Type B pancreatic cell (in vitro differentiated cells): ENCODE data around the gene FUT9. TPM values are rescaled to one million over a fixed set of nuclear protein-coding genes. Genes with fewer than 3 reads are reported as not detected.

ENCODE experiments used
- DNase-seq: peaks from one replicate; pipeline ENCODE4 v3.0.0; 2021; ENCODE audit warnings: mixed read lengths; ENCODE audit not compliant: unreplicated experiment; ENCODE audit errors: extremely low spot score
- H3K27ac Mint-ChIP-seq: 2 replicates; pipeline ENCODE4 v1.8.0; 2021; ENCODE audit warnings: mild to moderate bottlenecking, mixed read lengths
- H3K27me3 Mint-ChIP-seq: 2 replicates; pipeline ENCODE4 v1.8.0; 2021; ENCODE audit warnings: mixed read lengths
- H3K36me3 Mint-ChIP-seq: 2 replicates; pipeline ENCODE4 v1.8.0; 2021; ENCODE audit warnings: mixed read lengths
- H3K4me1 Mint-ChIP-seq: one replicate; pipeline ENCODE4 v1.8.0; 2021; ENCODE audit warnings: mixed read lengths; ENCODE audit not compliant: unreplicated experiment
- H3K4me3 Mint-ChIP-seq: 2 replicates; pipeline ENCODE4 v1.8.0; 2021; ENCODE audit warnings: mild to moderate bottlenecking, mixed read lengths
- H3K9me3 Mint-ChIP-seq: 2 replicates; pipeline ENCODE4 v1.8.0; 2021; ENCODE audit warnings: mixed read lengths
- CTCF ChIP-seq: fragments of 200-600 bp; sonication (generic); conservative IDR thresholded peaks from 2 replicates; pipeline ENCODE4 v1.5.0; 2021; ENCODE audit warnings: antibody characterized with exemption, mild to moderate bottlenecking
- total RNA-seq: library from RNA; stranded (reverse); gene quantifications from 2 replicates; pipeline ENCODE4 v1.2.1, GENCODE V29; 2021; ENCODE audit warnings: low replicate concordance

The FUT9 gene
- total RNA-seq, 1 donor from 2014 or later = 4.9 TPM

GRCh38 chr6:96066376-96066775 is 50.6 kb downstream of the FUT9 start:
- Mint-ChIP-seq H3K9me3 (no peaks in the 10 kb centered on the region), H3K36me3 (no peaks in the 10 kb centered on the region), H3K4me3 (no peak overlapping the region), H3K27me3 (peaks cover 23% of the 10 kb centered on the region), H3K4me1 (peaks cover 5% of the 10 kb centered on the region), H3K27ac (no peak overlapping the region)
- DNase-seq = no peak
- no peak for TF ChIP-seq CTCF

GRCh38 chr6:96073555-96073954 is 57.8 kb downstream of the FUT9 start:
- Mint-ChIP-seq H3K27me3 (peaks cover 10% of the 10 kb centered on the region), H3K9me3 (no peaks in the 10 kb centered on the region), H3K27ac (no peak overlapping the region), H3K4me1 (peaks cover 10% of the 10 kb centered on the region), H3K36me3 (no peaks in the 10 kb centered on the region), H3K4me3 (no peak overlapping the region)
- no peak for TF ChIP-seq CTCF
- no peak for DNase-seq

- H3K9me3 Mint-ChIP-seq = no peaks in the 10 kb centered on the region
- peaks cover 8% of the 10 kb centered on the region for H3K27me3 Mint-ChIP-seq
- no peak for DNase-seq
- no peak overlapping the region for H3K27ac Mint-ChIP-seq
- no peak for TF ChIP-seq CTCF
- no peaks in the 10 kb centered on the region for H3K36me3 Mint-ChIP-seq
- H3K4me1 Mint-ChIP-seq = peaks cover 10% of the 10 kb centered on the region
- no peak overlapping the region for H3K4me3 Mint-ChIP-seq
These were observed 58.2 kb downstream of the FUT9 start for GRCh38 chr6:96074006-96074405.

GRCh38 chr6:96075826-96076225 is 60.1 kb downstream of the FUT9 start:
- Mint-ChIP-seq H3K27me3 (peaks cover 8% of the 10 kb centered on the region), H3K4me1 (peaks cover 10% of the 10 kb centered on the region), H3K27ac (no peak overlapping the region), H3K36me3 (no peaks in the 10 kb centered on the region), H3K4me3 (no peak overlapping the region), H3K9me3 (no peaks in the 10 kb centered on the region)
- DNase-seq = no peak
- no peak for TF ChIP-seq CTCF

- Mint-ChIP-seq H3K27ac (no peak overlapping the region), H3K4me3 (no peak overlapping the region), H3K36me3 (no peaks in the 10 kb centered on the region), H3K9me3 (no peaks in the 10 kb centered on the region), H3K4me1 (no peaks in the 10 kb centered on the region), H3K27me3 (no peaks in the 10 kb centered on the region)
- no peak for DNase-seq
- no peak for TF ChIP-seq CTCF
These were observed 71.0 kb downstream of the FUT9 start for GRCh38 chr6:96086745-96087144.

GRCh38 chr6:96089173-96089572 is 73.4 kb downstream of the FUT9 start:
- no peak for DNase-seq
- H3K27ac Mint-ChIP-seq = no peak overlapping the region
- H3K36me3 Mint-ChIP-seq = no peaks in the 10 kb centered on the region
- H3K4me1 Mint-ChIP-seq = no peaks in the 10 kb centered on the region
- H3K27me3 Mint-ChIP-seq = no peaks in the 10 kb centered on the region
- TF ChIP-seq CTCF = peak; percentile 65
- H3K4me3 Mint-ChIP-seq = no peak overlapping the region
- no peaks in the 10 kb centered on the region for H3K9me3 Mint-ChIP-seq
